NCI-H146 treated with DMSO at 0.1 percent for 48 hours (cell line): Measurements from ENCODE around the gene RARB.

Source experiments
- DNase-seq: peaks from one replicate; lab custom pipeline; 2025; ENCODE audit not compliant: unreplicated experiment; lab: John Stamatoyannopoulos, UW

The RARB gene

GRCh38 chr3:25427942-25428788, at the start of gene RARB:
TSS of gene RARB (plus strand) at chr3:25428263. CDS start at chr3:25428732, 469 bp downstream.
- no peak for DNase-seq

GRCh38 chr3:25378786-25379311, 49.2 kb upstream of the RARB start:
- DNase-seq, result no peak

GRCh38 chr3:25380222-25380739, 47.8 kb upstream of the RARB start:
- no peak for DNase-seq

- DNase-seq, result no peak
Observed at GRCh38 chr3:25381083-25381482, 47.0 kb upstream of the RARB start.

GRCh38 chr3:25384471-25384870, 43.6 kb upstream of the RARB start:
- DNase-seq, result no peak

- no peak for DNase-seq
Observed at GRCh38 chr3:25385807-25386460, 42.1 kb upstream of the RARB start.

- DNase-seq, result no peak
Observed at GRCh38 chr3:25386686-25387255, 41.3 kb upstream of the RARB start.

GRCh38 chr3:25390605-25391004, 37.5 kb upstream of the RARB start:
- DNase-seq, result no peak

- no peak for DNase-seq
Observed at GRCh38 chr3:25396251-25396650, 31.8 kb upstream of the RARB start.

- DNase-seq, result no peak
Observed at GRCh38 chr3:25396686-25397085, 31.4 kb upstream of the RARB start.

GRCh38 chr3:25397150-25397549, 30.9 kb upstream of the RARB start:
- no peak for DNase-seq

- DNase-seq, result no peak
Observed at GRCh38 chr3:25400587-25400986, 27.5 kb upstream of the RARB start.

GRCh38 chr3:25403968-25404367, 24.1 kb upstream of the RARB start:
- DNase-seq, result no peak

GRCh38 chr3:25404569-25404968, 23.5 kb upstream of the RARB start:
- no peak for DNase-seq

- DNase-seq, result no peak
Observed at GRCh38 chr3:25405335-25405734, 22.7 kb upstream of the RARB start.

- no peak for DNase-seq
Observed at GRCh38 chr3:25410703-25411102, 17.4 kb upstream of the RARB start.

GRCh38 chr3:25412269-25412668, 15.8 kb upstream of the RARB start:
- no peak for DNase-seq

GRCh38 chr3:25416176-25416575, 11.9 kb upstream of the RARB start:
- no peak for DNase-seq

GRCh38 chr3:25418596-25418995, 9.5 kb upstream of the RARB start:
- DNase-seq, result no peak

- DNase-seq, result no peak
Observed at GRCh38 chr3:25419251-25419650, 8.8 kb upstream of the RARB start.

GRCh38 chr3:25420147-25420546, 7.9 kb upstream of the RARB start:
- DNase-seq, result no peak

- no peak for DNase-seq
Observed at GRCh38 chr3:25420885-25421284, 7.2 kb upstream of the RARB start.
